Measurements from ENCODE around the gene MAP2K4.
"Not testable (repeated sequence)": the region's sequence is repeated elsewhere in the genome, so short reads cannot be mapped to it uniquely, and the experiment has no call there.

DNA sequence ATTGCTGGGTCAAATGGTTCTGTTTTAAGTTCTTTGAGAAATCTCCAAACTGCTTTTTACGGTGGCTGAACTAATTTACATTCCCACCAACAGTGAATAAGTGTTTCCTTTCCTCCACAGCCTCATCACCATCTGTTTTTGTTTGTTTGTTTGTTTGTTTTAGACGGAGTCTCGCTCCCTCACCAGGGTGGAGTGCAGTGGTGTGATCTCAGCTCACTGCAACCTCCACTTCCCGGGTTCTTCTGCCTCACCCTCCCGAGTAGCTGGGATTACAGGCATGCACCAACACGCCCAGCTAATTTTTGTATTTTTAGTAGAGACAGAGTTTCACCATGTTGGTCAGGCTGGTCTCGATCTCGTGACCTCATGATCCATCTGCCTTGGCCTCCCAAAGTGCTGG, 141.5 kb downstream of the MAP2K4 start:
- not testable (repeated sequence) for TF ChIP-seq CTCF, POLR2A (IDR thresholded peaks at IDR 0.05)
